NT2/D1 (cell line): ENCODE data around the gene FARSA.
"Not testable (repeated sequence)": the region's sequence is repeated elsewhere in the genome, so short reads cannot be mapped to it uniquely, and the experiment has no call there.

Experiments
- SUZ12 ChIP-seq: IDR thresholded peaks from 2 replicates; pipeline ENCODE4 v1.6.1; 2011; ENCODE audit not compliant: insufficient read length, insufficient read depth; ENCODE audit errors: extremely low read depth
- YY1 ChIP-seq: IDR thresholded peaks from 2 replicates; pipeline ENCODE4 v1.6.1; 2011; ENCODE audit not compliant: insufficient read length, insufficient read depth

- not testable (repeated sequence) for TF ChIP-seq YY1, SUZ12
These were observed 24.0 kb upstream of the FARSA start for GRCh38 chr19:12957389-12957952.
